CD4-positive, alpha-beta memory T cell (primary cell): ENCODE measurements around the gene PTPRT. TPM values are rescaled to one million over a fixed set of nuclear protein-coding genes. Genes with fewer than 3 reads are reported as not detected.

Experiments
- CTCF ChIA-PET: fragments of 350-600 bp; sonication (Branson Sonifier 250); formaldehyde crosslinking; loops from one replicate; lab custom pipeline; 2021; ENCODE audit warnings: inconsistent platforms; ENCODE audit not compliant: partially characterized antibody; lab: Charles Lee
- POLR2A ChIA-PET: fragments of 350-600 bp; sonication (Branson Sonifier 250); formaldehyde crosslinking; loops from one replicate; lab custom pipeline; 2021; ENCODE audit not compliant: partially characterized antibody; lab: Charles Lee
- DNase-seq, 5 donors: peaks; one replicate each; pipeline versions ENCODE4 v3.0.0 to v3.0.0-alpha.2; 2020 to 2022; ENCODE audit warnings: mixed read lengths in 1 of 5
- H3K27ac ChIP-seq: one replicate; pipeline ENCODE4 v1.7.0; 2013; ENCODE audit warnings: low read depth, low read length
- H3K27me3 ChIP-seq: 2 replicates; pipeline ENCODE4 v1.7.0; 2013; ENCODE audit warnings: mild to moderate bottlenecking, low read length, moderate library complexity; ENCODE audit not compliant: insufficient read depth
- H3K36me3 ChIP-seq: 2 replicates; pipeline ENCODE4 v1.7.0; 2013; ENCODE audit warnings: mild to moderate bottlenecking, low read length, moderate library complexity; ENCODE audit not compliant: insufficient read depth
- H3K4me1 ChIP-seq: 2 replicates; pipeline ENCODE4 v1.7.0; 2013; ENCODE audit warnings: mild to moderate bottlenecking, low read length, moderate library complexity; ENCODE audit not compliant: insufficient read depth
- H3K4me3 ChIP-seq, 2 donors: one replicate each; pipeline ENCODE4 v1.7.0; 2013; ENCODE audit warnings: low read length in 2 of 2, mild to moderate bottlenecking in 1 of 2
- H3K9me3 ChIP-seq, 2 donors: one replicate each; pipeline ENCODE4 v1.7.0; 2013; ENCODE audit warnings: low read length in 2 of 2, control low read depth in 1 of 2; ENCODE audit not compliant: control insufficient read depth in 1 of 2
- H3K27ac Mint-ChIP-seq, 7 donors: one replicate each; pipeline ENCODE4 v1.8.0; 2020 to 2021; ENCODE audit warnings: mixed read lengths in 7 of 7, mild to moderate bottlenecking in 6 of 7, inconsistent platforms in 3 of 7, moderate library complexity in 3 of 7
- H3K27me3 Mint-ChIP-seq, 2 donors: one replicate each; pipeline ENCODE4 v1.8.0; 2020 to 2021; ENCODE audit warnings: mixed read lengths in 2 of 2
- H3K36me3 Mint-ChIP-seq, 2 donors: one replicate each; pipeline ENCODE4 v1.8.0; 2020 to 2021; ENCODE audit warnings: mixed read lengths in 2 of 2, inconsistent platforms in 1 of 2, mild to moderate bottlenecking in 1 of 2
- H3K4me1 Mint-ChIP-seq, 4 donors: one replicate each; pipeline ENCODE4 v1.8.0; 2020 to 2021; ENCODE audit warnings: mixed read lengths in 4 of 4, mild to moderate bottlenecking in 1 of 4
- H3K4me3 Mint-ChIP-seq, 8 donors: one replicate each; pipeline ENCODE4 v1.8.0; 2020 to 2021; ENCODE audit warnings: mixed read lengths in 8 of 8, mild to moderate bottlenecking in 7 of 8, moderate library complexity in 6 of 8, inconsistent platforms in 3 of 8
- H3K9me3 Mint-ChIP-seq, 8 donors: one replicate each; pipeline ENCODE4 v1.8.0; 2020 to 2021; ENCODE audit warnings: mixed read lengths in 8 of 8, mild to moderate bottlenecking in 5 of 8, inconsistent platforms in 3 of 8, moderate library complexity in 1 of 8
- intact Hi-C: fragments of 100-400 bp; cut with micrococcal nuclease; formaldehyde crosslinking; loops from one replicate; pipeline ENCODE4 v1.15.1; 2023
- polyA plus RNA-seq, 2 donors: library from polyadenylated mRNA; unstranded; fragments of 300-500 nt; fragmentation: Illumina TruSeq; gene quantifications; one replicate each; pipeline ENCODE4 v1.2.3, GENCODE V29; 2021
- total RNA-seq, 2 experiments: library from RNA; stranded (reverse); gene quantifications; one replicate each; pipeline ENCODE4 v1.2.3, GENCODE V29; 2021

The PTPRT gene
- total and polyA plus RNA-seq, 4 experiments from 2014 or later = not detected

DNA sequence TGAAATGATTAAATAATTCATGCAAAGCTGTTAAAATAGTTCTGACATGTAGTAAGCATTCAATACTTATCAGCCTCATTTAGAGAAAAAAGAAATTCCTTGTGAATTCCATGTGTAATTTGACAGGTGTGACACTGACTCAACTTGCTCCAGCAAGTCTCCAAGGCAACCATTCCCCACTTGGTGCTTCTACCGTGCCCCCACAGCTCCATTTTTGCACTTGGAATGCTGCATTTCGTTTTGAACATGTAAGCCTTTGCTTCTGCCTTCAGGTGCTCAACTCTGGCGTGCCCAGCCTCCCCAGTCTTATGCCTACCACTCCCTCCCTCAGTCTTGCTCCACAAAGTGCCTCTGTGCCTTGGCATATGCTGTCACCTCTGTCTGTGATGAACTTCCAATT lies 810.9 kb downstream of the PTPRT start:
- H3K9me3 ChIP-seq = no peaks in the 10 kb centered on the region
- H3K4me3 Mint-ChIP-seq = no peak overlapping the region
- intact Hi-C loops = no loop called here
- ChIA-PET CTCF (no interaction called here), POLR2A (no interaction called here)
- no peaks in the 10 kb centered on the region for H3K36me3 Mint-ChIP-seq
- H3K27me3 ChIP-seq = no peaks in the 10 kb centered on the region
- H3K4me1 ChIP-seq = no peaks in the 10 kb centered on the region
- DNase-seq = no peak
- no peak overlapping the region for H3K4me3 ChIP-seq
- peaks cover 0 to 1% of the 10 kb centered on the region in 2 donors for H3K27me3 Mint-ChIP-seq
- no peaks in the 10 kb centered on the region for H3K4me1 Mint-ChIP-seq
- no peak overlapping the region for H3K27ac ChIP-seq
- no peaks in the 10 kb centered on the region for H3K36me3 ChIP-seq
- H3K27ac Mint-ChIP-seq = no peak overlapping the region
- peaks cover 0 to 12% (median 5%) of the 10 kb centered on the region in 8 donors for H3K9me3 Mint-ChIP-seq

DNA sequence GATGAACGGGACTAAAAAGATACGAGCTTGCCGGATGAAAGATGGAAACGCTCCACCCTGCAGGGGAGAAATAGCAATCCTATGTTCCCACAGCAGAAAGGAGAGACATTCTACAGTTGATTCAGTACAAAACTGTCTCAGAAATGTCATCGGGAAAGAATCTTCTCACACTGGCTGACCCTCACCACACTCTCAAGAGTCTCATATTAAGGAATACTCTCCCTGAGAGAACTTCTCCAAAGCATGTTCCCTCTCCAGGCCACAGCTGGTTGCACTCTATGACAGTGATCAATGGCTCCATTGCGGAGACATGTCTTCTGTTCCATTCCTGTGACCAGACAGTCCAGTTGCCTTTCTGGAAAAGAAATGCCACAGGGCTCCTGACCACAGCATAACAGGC lies 813.6 kb downstream of the PTPRT start:
- no peaks in the 10 kb centered on the region for H3K4me1 Mint-ChIP-seq
- H3K27ac Mint-ChIP-seq = no peak overlapping the region
- H3K4me3 Mint-ChIP-seq = no peak overlapping the region
- no peaks in the 10 kb centered on the region for H3K9me3 ChIP-seq
- POLR2A ChIA-PET = no interaction called here
- DNase-seq = no peak
- H3K27ac ChIP-seq = no peak overlapping the region
- no peaks in the 10 kb centered on the region for H3K36me3 Mint-ChIP-seq
- H3K9me3 Mint-ChIP-seq = peaks cover 0 to 9% (median 4%) of the 10 kb centered on the region in 8 donors
- CTCF ChIA-PET = no interaction called here
- no peaks in the 10 kb centered on the region for H3K4me1 ChIP-seq
- no peaks in the 10 kb centered on the region for H3K27me3 ChIP-seq
- intact Hi-C loops = no loop called here
- H3K36me3 ChIP-seq = no peaks in the 10 kb centered on the region
- no peak overlapping the region for H3K4me3 ChIP-seq
- H3K27me3 Mint-ChIP-seq = peaks cover 0 to 1% of the 10 kb centered on the region in 2 donors

- H3K27ac Mint-ChIP-seq = no peak overlapping the region
- ChIA-PET POLR2A (no interaction called here), CTCF (no interaction called here)
These were observed 816.7 kb downstream of the PTPRT start for GRCh38 chr20:42373049-42373448.

DNA sequence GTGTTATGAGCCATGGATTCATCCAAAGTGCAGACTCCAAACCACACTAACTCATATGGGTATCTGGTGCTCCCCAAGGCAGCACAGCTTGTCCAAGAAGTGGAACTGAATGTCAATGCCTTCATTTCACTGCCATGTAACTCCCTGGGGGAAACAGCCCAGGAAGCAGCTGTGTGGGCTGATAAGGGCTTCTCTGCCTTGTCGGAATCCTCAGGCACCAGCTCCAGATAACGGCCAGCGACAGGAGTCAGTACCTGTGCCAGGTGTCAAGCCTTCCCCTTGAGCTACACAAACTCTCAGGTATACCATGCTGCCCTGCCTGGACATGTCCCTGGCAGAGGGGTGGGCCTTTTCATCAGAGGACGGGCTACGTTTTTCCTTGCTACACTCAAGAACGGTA lies 819.6 kb downstream of the PTPRT start:
- no peaks in the 10 kb centered on the region for H3K9me3 ChIP-seq
- H3K4me1 ChIP-seq = no peaks in the 10 kb centered on the region
- Mint-ChIP-seq H3K9me3 (peaks cover 0 to 7% (median 2%) of the 10 kb centered on the region in 8 donors), H3K27ac (no peak overlapping the region), H3K4me1 (no peaks in the 10 kb centered on the region), H3K4me3 (no peak overlapping the region), H3K27me3 (peaks cover 0 to 2% of the 10 kb centered on the region in 2 donors), H3K36me3 (no peaks in the 10 kb centered on the region)
- POLR2A ChIA-PET = no interaction called here
- intact Hi-C loops = no loop called here
- no peaks in the 10 kb centered on the region for H3K36me3 ChIP-seq
- no peak for DNase-seq
- H3K27ac ChIP-seq = no peak overlapping the region
- no peaks in the 10 kb centered on the region for H3K27me3 ChIP-seq
- CTCF ChIA-PET = no interaction called here
- H3K4me3 ChIP-seq = no peak overlapping the region

More at GRCh38 chr20:42373049-42373448, 816.7 kb downstream of the PTPRT start:
- DNase-seq = no peak
- H3K27me3 Mint-ChIP-seq = peaks cover 0 to 1% of the 10 kb centered on the region in 2 donors
- Histone ChIP-seq H3K27ac (no peak overlapping the region), H3K36me3 (no peaks in the 10 kb centered on the region), H3K4me1 (no peaks in the 10 kb centered on the region), H3K9me3 (no peaks in the 10 kb centered on the region), H3K27me3 (no peaks in the 10 kb centered on the region), H3K4me3 (no peak overlapping the region)
- H3K4me3 Mint-ChIP-seq = no peak overlapping the region
- H3K36me3 Mint-ChIP-seq = no peaks in the 10 kb centered on the region
- intact Hi-C loops = no loop called here
- no peaks in the 10 kb centered on the region for H3K4me1 Mint-ChIP-seq
- H3K9me3 Mint-ChIP-seq = peaks cover 0 to 7% (median 3%) of the 10 kb centered on the region in 8 donors

GRCh38 chr20:42368910-42369309 lies 820.8 kb downstream of the PTPRT start:
- no peaks in the 10 kb centered on the region for H3K27me3 ChIP-seq
- H3K27me3 Mint-ChIP-seq = peaks cover 0 to 2% of the 10 kb centered on the region in 2 donors
- H3K36me3 Mint-ChIP-seq = no peaks in the 10 kb centered on the region
- no peak overlapping the region for H3K27ac Mint-ChIP-seq
- H3K4me3 ChIP-seq = no peak overlapping the region
- intact Hi-C loops = no loop called here
- DNase-seq = no peak
- H3K9me3 Mint-ChIP-seq = peaks cover 0 to 7% (median 2%) of the 10 kb centered on the region in 8 donors
- POLR2A ChIA-PET = no interaction called here
- H3K27ac ChIP-seq = no peak overlapping the region
- CTCF ChIA-PET = no interaction called here
- no peaks in the 10 kb centered on the region for H3K9me3 ChIP-seq
- H3K4me1 Mint-ChIP-seq = no peaks in the 10 kb centered on the region
- no peaks in the 10 kb centered on the region for H3K4me1 ChIP-seq
- H3K4me3 Mint-ChIP-seq = no peak overlapping the region
- no peaks in the 10 kb centered on the region for H3K36me3 ChIP-seq

GRCh38 chr20:42366626-42367025 lies 823.1 kb downstream of the PTPRT start:
- Histone ChIP-seq H3K36me3 (no peaks in the 10 kb centered on the region), H3K27ac (no peak overlapping the region), H3K27me3 (no peaks in the 10 kb centered on the region), H3K4me3 (no peak overlapping the region), H3K4me1 (no peaks in the 10 kb centered on the region), H3K9me3 (no peaks in the 10 kb centered on the region)
- no peak for DNase-seq
- CTCF ChIA-PET = no interaction called here
- Mint-ChIP-seq H3K4me3 (no peak overlapping the region), H3K27me3 (peaks cover 0 to 2% of the 10 kb centered on the region in 2 donors), H3K36me3 (no peaks in the 10 kb centered on the region), H3K4me1 (no peaks in the 10 kb centered on the region), H3K27ac (no peak overlapping the region), H3K9me3 (peaks cover 0 to 8% (median 2%) of the 10 kb centered on the region in 8 donors)
- intact Hi-C loops = no loop called here
- POLR2A ChIA-PET = no interaction called here

DNA sequence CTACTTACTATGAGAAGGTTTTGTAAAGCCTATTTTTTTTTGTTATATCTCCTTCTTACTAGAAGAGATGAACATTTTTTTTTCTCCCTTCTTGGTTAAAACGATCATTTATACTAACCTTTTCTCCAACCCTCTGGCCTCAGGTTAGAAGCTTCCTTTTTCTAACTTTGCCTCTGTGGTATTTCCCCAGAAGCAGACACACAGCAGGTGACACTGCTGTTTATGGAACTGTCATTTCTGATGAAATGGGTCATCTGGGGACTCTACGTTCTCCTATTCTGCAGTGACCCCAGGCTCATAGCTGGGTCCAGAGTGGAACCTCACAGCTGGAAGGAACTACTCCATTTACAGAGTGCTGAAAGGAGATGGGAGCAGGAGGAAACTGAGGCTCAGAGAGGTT lies 825.3 kb downstream of the PTPRT start:
- Histone ChIP-seq H3K27me3 (no peaks in the 10 kb centered on the region), H3K36me3 (no peaks in the 10 kb centered on the region), H3K4me3 (no peak overlapping the region), H3K27ac (no peak overlapping the region), H3K9me3 (no peaks in the 10 kb centered on the region), H3K4me1 (no peaks in the 10 kb centered on the region)
- no peak for DNase-seq
- intact Hi-C loops = no loop called here
- H3K4me3 Mint-ChIP-seq = no peak overlapping the region
- ChIA-PET POLR2A (no interaction called here), CTCF (no interaction called here)
- no peaks in the 10 kb centered on the region for H3K4me1 Mint-ChIP-seq
- H3K36me3 Mint-ChIP-seq = no peaks in the 10 kb centered on the region
- no peak overlapping the region for H3K27ac Mint-ChIP-seq
- peaks cover 0 to 8% (median 2%) of the 10 kb centered on the region in 8 donors for H3K9me3 Mint-ChIP-seq
- peaks cover 0 to 2% of the 10 kb centered on the region in 2 donors for H3K27me3 Mint-ChIP-seq
